ENCODE measurements around the gene DES. TPM values are rescaled to one million over a fixed set of nuclear protein-coding genes. Genes with fewer than 3 reads are reported as not detected.

The DES gene
- total RNA-seq, 2 experiments from 2014 or later: not detected

GRCh38 chr2:219421323-219421722 lies 3.1 kb downstream of the DES start:
- Mint-ChIP-seq H3K36me3 (ENCODE audit: low read depth) (no peaks in the 10 kb centered on the region), H3K27me3 (peaks cover 20% of the 10 kb centered on the region), H3K4me3 (no peak overlapping the region), H3K9me3 (ENCODE audit: low read depth) (no peaks in the 10 kb centered on the region), H3K4me1 (no peaks in the 10 kb centered on the region), H3K27ac (no peak overlapping the region)
- ATAC-seq (no peak), DNase-seq (no peak)
- POLR2A ChIA-PET: no interaction called here
- CTCF ChIA-PET: interaction anchor here (0.7 kb wide), 1 partner anchor 130 kb away, joined by 4 read pairs; no protein-coding TSS in a partner anchor
- intact Hi-C loops (cut with DNase I, micrococcal nuclease): no loop called here

GRCh38 chr2:219422952-219423534 lies 4.9 kb downstream of the DES start:
- Mint-ChIP-seq H3K4me1 (no peaks in the 10 kb centered on the region), H3K36me3 (ENCODE audit: low read depth) (no peaks in the 10 kb centered on the region), H3K27ac (no peak overlapping the region), H3K4me3 (no peak overlapping the region), H3K9me3 (ENCODE audit: low read depth) (no peaks in the 10 kb centered on the region), H3K27me3 (peaks cover 20% of the 10 kb centered on the region)
- intact Hi-C loops (cut with DNase I, micrococcal nuclease): no loop called here
- ATAC-seq: no peak
- ChIA-PET POLR2A (no interaction called here), CTCF (interaction anchor here (0.7 to 1.1 kb wide), 3 partner anchors 12 to 107 kb away, joined by 3 to 5 read pairs (median 4); partner anchors contain the start of gene SPEG)
- no peak for DNase-seq

- DNase-seq (no peak), ATAC-seq (no peak)
- POLR2A ChIA-PET: no interaction called here
- H3K27me3 Mint-ChIP-seq: peaks cover 20% of the 10 kb centered on the region
- no peak overlapping the region for H3K27ac Mint-ChIP-seq
- H3K9me3 Mint-ChIP-seq (ENCODE audit: low read depth): no peaks in the 10 kb centered on the region
- no peaks in the 10 kb centered on the region for H3K36me3 Mint-ChIP-seq (ENCODE audit: low read depth)
- CTCF ChIA-PET: interaction anchor here (0.5 to 0.7 kb wide), 4 partner anchors 11 to 788 kb away, joined by 3 to 4 read pairs (median 3); partner anchors contain the start of gene SPEG
- H3K4me3 Mint-ChIP-seq: no peak overlapping the region
- H3K4me1 Mint-ChIP-seq: no peaks in the 10 kb centered on the region
- intact Hi-C loops (cut with DNase I, micrococcal nuclease): no loop called here
These were observed 5.6 kb downstream of the DES start for GRCh38 chr2:219423652-219424377.

- H3K9me3 Mint-ChIP-seq (ENCODE audit: low read depth): no peaks in the 10 kb centered on the region
- no peak overlapping the region for H3K27ac Mint-ChIP-seq
- CTCF ChIA-PET: interaction anchor here (0.6 kb wide), 1 partner anchor 50 kb away, joined by 3 read pairs; no protein-coding TSS in a partner anchor
- H3K27me3 Mint-ChIP-seq: peaks cover 10% of the 10 kb centered on the region
- no peak overlapping the region for H3K4me3 Mint-ChIP-seq
- ATAC-seq: no peak
- POLR2A ChIA-PET: no interaction called here
- H3K4me1 Mint-ChIP-seq: no peaks in the 10 kb centered on the region
- H3K36me3 Mint-ChIP-seq (ENCODE audit: low read depth): no peaks in the 10 kb centered on the region
- intact Hi-C loops (cut with DNase I, micrococcal nuclease): no loop called here
- no peak for DNase-seq
These were observed 7.3 kb downstream of the DES start for GRCh38 chr2:219425238-219426067.

GRCh38 chr2:219426068-219426443 lies 7.9 kb downstream of the DES start:
- DNase-seq: no peak
- no peaks in the 10 kb centered on the region for H3K4me1 Mint-ChIP-seq
- ChIA-PET CTCF (no interaction called here), POLR2A (no interaction called here)
- ATAC-seq: no peak
- H3K4me3 Mint-ChIP-seq: no peak overlapping the region
- H3K9me3 Mint-ChIP-seq (ENCODE audit: low read depth): no peaks in the 10 kb centered on the region
- intact Hi-C loops (cut with DNase I, micrococcal nuclease): no loop called here
- H3K27me3 Mint-ChIP-seq: peaks cover 7% of the 10 kb centered on the region
- H3K36me3 Mint-ChIP-seq (ENCODE audit: low read depth): no peaks in the 10 kb centered on the region
- no peak overlapping the region for H3K27ac Mint-ChIP-seq

GRCh38 chr2:219426534-219427136 lies 8.5 kb downstream of the DES start:
- POLR2A ChIA-PET: no interaction called here
- no peaks in the 10 kb centered on the region for H3K4me1 Mint-ChIP-seq
- intact Hi-C loops (cut with DNase I, micrococcal nuclease): no loop called here
- ATAC-seq (no peak), DNase-seq (no peak)
- no peaks in the 10 kb centered on the region for H3K9me3 Mint-ChIP-seq (ENCODE audit: low read depth)
- no peaks in the 10 kb centered on the region for H3K36me3 Mint-ChIP-seq (ENCODE audit: low read depth)
- no peak overlapping the region for H3K4me3 Mint-ChIP-seq
- CTCF ChIA-PET: interaction anchor here (0.6 to 1.0 kb wide), 2 partner anchors 50 to 103 kb away, joined by 3 read pairs; no protein-coding TSS in a partner anchor
- peaks cover 7% of the 10 kb centered on the region for H3K27me3 Mint-ChIP-seq
- H3K27ac Mint-ChIP-seq: no peak overlapping the region

GRCh38 chr2:219428469-219428868 lies 10.3 kb downstream of the DES start:
- H3K36me3 Mint-ChIP-seq (ENCODE audit: low read depth): no peaks in the 10 kb centered on the region
- POLR2A ChIA-PET: no interaction called here

GRCh38 chr2:219429958-219430606 lies 11.9 kb downstream of the DES start:
- H3K4me1 Mint-ChIP-seq: no peaks in the 10 kb centered on the region
- H3K9me3 Mint-ChIP-seq (ENCODE audit: low read depth): no peaks in the 10 kb centered on the region
- no peaks in the 10 kb centered on the region for H3K36me3 Mint-ChIP-seq (ENCODE audit: low read depth)
- ATAC-seq (no peak), DNase-seq (no peak)
- H3K27ac Mint-ChIP-seq: no peak overlapping the region
- peaks cover 12% of the 10 kb centered on the region for H3K27me3 Mint-ChIP-seq
- intact Hi-C loops (cut with DNase I, micrococcal nuclease): no loop called here
- no peak overlapping the region for H3K4me3 Mint-ChIP-seq
- ChIA-PET CTCF (interaction anchor here (0.6 to 2.3 kb wide), 8 partner anchors 10 to 400 kb away, joined by 3 to 7 read pairs (median 3); no protein-coding TSS in a partner anchor), POLR2A (no interaction called here)

More at GRCh38 chr2:219428469-219428868, 10.3 kb downstream of the DES start:
- Mint-ChIP-seq H3K4me3 (no peak overlapping the region), H3K4me1 (no peaks in the 10 kb centered on the region), H3K9me3 (ENCODE audit: low read depth) (no peaks in the 10 kb centered on the region), H3K27ac (no peak overlapping the region), H3K27me3 (peaks cover 9% of the 10 kb centered on the region)
- no peak for ATAC-seq
- DNase-seq: no peak
- CTCF ChIA-PET: interaction anchor here (0.6 to 1.3 kb wide), 5 partner anchors 9 to 54 kb away, joined by 3 to 5 read pairs (median 3); no protein-coding TSS in a partner anchor
- intact Hi-C loops (cut with DNase I, micrococcal nuclease): no loop called here

- intact Hi-C loops (cut with DNase I, micrococcal nuclease): no loop called here
- Mint-ChIP-seq H3K4me3 (no peak overlapping the region), H3K36me3 (ENCODE audit: low read depth) (no peaks in the 10 kb centered on the region), H3K27me3 (peaks cover 18% of the 10 kb centered on the region), H3K27ac (no peak overlapping the region), H3K9me3 (ENCODE audit: low read depth) (no peaks in the 10 kb centered on the region), H3K4me1 (no peaks in the 10 kb centered on the region)
- ATAC-seq (no peak), DNase-seq (no peak)
- CTCF ChIA-PET: interaction anchor here (0.6 to 2.3 kb wide), 8 partner anchors 9 to 401 kb away, joined by 3 to 7 read pairs (median 3); no protein-coding TSS in a partner anchor
- POLR2A ChIA-PET: no interaction called here
These were observed 12.7 kb downstream of the DES start for GRCh38 chr2:219430633-219431615.
